B cell (primary cell): ENCODE results near the gene ACTMAP. TPM values are rescaled to one million over a fixed set of nuclear protein-coding genes. Genes with fewer than 3 reads are reported as not detected.

ENCODE experiments used
- ATAC-seq: fragments of 200-7000 bp; cut with Tn5 transposase; one replicate; pipeline ENCODE4 v1.10.0; 2021; ENCODE audit warnings: low read depth, mild to moderate bottlenecking, moderate number of reproducible peaks, moderate library complexity
- CTCF ChIA-PET: fragments of 350-600 bp; sonication (Branson Sonifier 250); formaldehyde crosslinking; loops from one replicate; lab custom pipeline; 2021; ENCODE audit warnings: antibody characterized with exemption, inconsistent platforms; lab: Charles Lee
- POLR2A ChIA-PET: fragments of 350-600 bp; sonication (Branson Sonifier 250); formaldehyde crosslinking; loops from one replicate; lab custom pipeline; 2021; ENCODE audit warnings: antibody characterized with exemption; lab: Charles Lee
- DNase-seq: peaks from one replicate; pipeline ENCODE4 v3.0.0; 2013
- H2AFZ ChIP-seq: 2 replicates; pipeline ENCODE4 v1.6.1; 2012; ENCODE audit warnings: mild to moderate bottlenecking, low read depth, low read length; ENCODE audit not compliant: insufficient read depth, poor library complexity, severe bottlenecking
- H3K27ac ChIP-seq, 2 donors: 1 replicate in 1 of 2; 2 replicates in 1 of 2; pipeline ENCODE4 v1.5.1; 2012 to 2013; ENCODE audit warnings: low read length in 2 of 2, mild to moderate bottlenecking in 2 of 2, moderate library complexity in 1 of 2
- H3K27me3 ChIP-seq, 4 experiments: fragments of 200-600 bp in 1 of 4; sonication (generic) in 1 of 4; replicated peaks in 1 of 4; 1 replicate in 2 of 4; 2 replicates in 2 of 4; pipeline versions ENCODE4 v1.6.1 to v1.7.0; 2013 to 2016; ENCODE audit warnings: low read length in 3 of 4, mild to moderate bottlenecking in 2 of 4, mixed read lengths in 1 of 4, moderate library complexity in 1 of 4; ENCODE audit not compliant: insufficient read depth in 4 of 4, control insufficient read depth in 3 of 4; ENCODE audit errors: control extremely low read depth in 1 of 4
- H3K36me3 ChIP-seq, 2 experiments: replicated peaks in 1 of 2; 1 replicate in 1 of 2; 2 replicates in 1 of 2; pipeline versions ENCODE4 v1.6.1 to v1.7.1; 2013; ENCODE audit warnings: low read length in 1 of 2; ENCODE audit not compliant: insufficient read depth in 2 of 2, control insufficient read depth in 1 of 2; ENCODE audit errors: control extremely low read depth in 1 of 2, extremely low read depth in 1 of 2
- H3K4me1 ChIP-seq, 2 donors: fragments of 200-600 bp in 1 of 2; sonication (generic) in 1 of 2; 1 replicate in 1 of 2; 2 replicates in 1 of 2; pipeline versions ENCODE4 v1.5.1 to v1.6.1; 2013 to 2017; ENCODE audit warnings: low read length in 2 of 2; ENCODE audit not compliant: control insufficient read depth in 2 of 2, insufficient read depth in 2 of 2
- H3K4me2 ChIP-seq: replicated peaks from 2 replicates; pipeline ENCODE3; 2012; ENCODE audit warnings: mild to moderate bottlenecking, low read depth, low read length; ENCODE audit not compliant: poor library complexity, severe bottlenecking
- H3K4me3 ChIP-seq, 5 experiments: fragments of 200-600 bp in 1 of 5; sonication (generic) in 1 of 5; 1 replicate in 3 of 5; 2 replicates in 2 of 5; pipeline versions ENCODE4 v1.5.1 to v1.7.0; 2011 to 2016; ENCODE audit warnings: low read length in 4 of 5, mild to moderate bottlenecking in 4 of 5, low read depth in 2 of 5, control low read depth in 1 of 5, moderate library complexity in 1 of 5; ENCODE audit not compliant: insufficient read depth in 1 of 5; ENCODE audit errors: control extremely low read depth in 1 of 5, extremely low read depth in 1 of 5
- H3K79me2 ChIP-seq: fragments of 200-600 bp; sonication (generic); one replicate; pipeline ENCODE4 v1.6.0; 2016; ENCODE audit warnings: low read length; ENCODE audit not compliant: control insufficient read depth, insufficient read depth
- H3K9ac ChIP-seq: fragments of 200-600 bp; sonication (generic); 2 replicates; pipeline ENCODE4 v1.6.1; 2017; ENCODE audit warnings: mild to moderate bottlenecking, low read length, moderate library complexity
- H3K9me3 ChIP-seq, 3 donors: one replicate each; pipeline versions ENCODE4 v1.6.1 to v1.7.1; 2013; ENCODE audit warnings: low read length in 2 of 3; ENCODE audit not compliant: control insufficient read depth in 2 of 3, insufficient read depth in 1 of 3; ENCODE audit errors: control extremely low read depth in 1 of 3
- H4K20me1 ChIP-seq: 2 replicates; pipeline ENCODE4 v1.6.0; 2012; ENCODE audit warnings: mild to moderate bottlenecking, low read length; ENCODE audit not compliant: insufficient read depth, control insufficient read depth, poor library complexity, severe bottlenecking
- H3K27ac Mint-ChIP-seq: one replicate; pipeline ENCODE4 v1.8.0; 2021; ENCODE audit warnings: mixed read lengths
- H3K27me3 Mint-ChIP-seq: one replicate; pipeline ENCODE4 v1.8.0; 2021; ENCODE audit warnings: mixed read lengths
- H3K4me1 Mint-ChIP-seq: one replicate; pipeline ENCODE4 v1.8.0; 2021; ENCODE audit warnings: mixed read lengths
- H3K4me3 Mint-ChIP-seq: one replicate; pipeline ENCODE4 v1.8.0; 2021; ENCODE audit warnings: mixed read lengths
- H3K9me3 Mint-ChIP-seq: one replicate; pipeline ENCODE4 v1.8.0; 2022; ENCODE audit warnings: mixed read lengths; ENCODE audit not compliant: insufficient read depth
- EZH2 ChIP-seq: IDR thresholded peaks from 2 replicates; pipeline ENCODE4 v1.6.1; 2012; ENCODE audit warnings: borderline replicate concordance, low read depth, mild to moderate bottlenecking, moderate library complexity, low read length; ENCODE audit not compliant: insufficient read depth, poor library complexity, severe bottlenecking
- WGBS: methylation state at CpG from one replicate; pipeline ENCODE4 v1.1.5; 2013; ENCODE audit warnings: missing lambda C conversion rate; ENCODE audit not compliant: insufficient coverage; 5-methylcytosine and 5-hydroxymethylcytosine counted together
- intact Hi-C: fragments of 100-400 bp; cut with micrococcal nuclease; formaldehyde crosslinking; loops from one replicate; pipeline ENCODE4 v1.10.0; 2022
- polyA plus RNA-seq: library from polyadenylated mRNA; depleted of rRNA; stranded (reverse); fragments of >200 nt; gene quantifications from 2 replicates; pipeline ENCODE4 v1.2.3, GENCODE V29; 2012
- total RNA-seq, 2 donors: library from RNA; stranded (reverse); fragments of 120-200 nt in 1 of 2; gene quantifications; 1 replicate in 1 of 2; 2 replicates in 1 of 2; pipeline versions ENCODE4 v1.2.3 to v1.2.4, GENCODE V29; 2013 to 2022
- TF ChIP-seq, protein P1 (sequence below): fragments of 200-600 bp; IDR thresholded peaks from one replicate; pipeline ENCODE4 v1.8.0; 2022; ENCODE audit warnings: antibody characterized with exemption, mild to moderate bottlenecking

ACTMAP gene
- total and polyA plus RNA-seq, 2 donors (not counting 1 experiment from before 2014, with no cell fraction given), result 7.7 to 10.2 TPM

DNA sequence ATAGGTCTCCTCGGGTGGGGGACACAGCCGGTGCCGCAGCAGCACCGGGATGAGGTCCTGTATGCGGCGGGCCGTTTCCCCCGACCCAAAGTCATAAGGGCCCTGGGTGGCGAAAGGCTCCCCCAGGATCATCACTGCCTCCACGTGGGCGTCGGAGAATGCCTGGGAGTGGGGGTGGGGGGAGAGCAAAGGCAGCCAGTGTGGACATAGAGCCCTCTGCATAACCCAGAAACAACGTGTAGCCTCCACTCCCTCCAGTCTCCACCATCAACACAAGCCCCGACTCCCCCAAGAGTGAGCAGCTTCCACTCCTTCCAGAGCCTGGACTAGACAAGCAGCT, 58.1 kb downstream of the ACTMAP start:
- no peak overlapping the region for H2AFZ ChIP-seq
- peaks cover 36 to 42% of the 10 kb centered on the region in 2 donors for H3K4me1 ChIP-seq
- Mint-ChIP-seq H3K4me1 (peaks cover 9% of the 10 kb centered on the region), H3K4me3 (peak overlapping the region; percentile 66), H3K27me3 (no peaks in the 10 kb centered on the region), H3K9me3 (no peaks in the 10 kb centered on the region), H3K27ac (no peak overlapping the region)
- no peaks in the 10 kb centered on the region for H3K27me3 ChIP-seq
- ATAC-seq (no peak), DNase-seq (no peak)
- intact Hi-C loops, result no loop called here
- H3K27ac ChIP-seq, result no peak overlapping the region
- ChIA-PET POLR2A (no interaction called here), CTCF (interaction anchor here (1.4 to 2.0 kb wide), 2 partner anchors 29 to 128 kb away, joined by 5 to 6 read pairs; no protein-coding TSS in a partner anchor)
- H3K79me2 ChIP-seq, result no peaks in the 10 kb centered on the region
- TF ChIP-seq, protein P1, sequence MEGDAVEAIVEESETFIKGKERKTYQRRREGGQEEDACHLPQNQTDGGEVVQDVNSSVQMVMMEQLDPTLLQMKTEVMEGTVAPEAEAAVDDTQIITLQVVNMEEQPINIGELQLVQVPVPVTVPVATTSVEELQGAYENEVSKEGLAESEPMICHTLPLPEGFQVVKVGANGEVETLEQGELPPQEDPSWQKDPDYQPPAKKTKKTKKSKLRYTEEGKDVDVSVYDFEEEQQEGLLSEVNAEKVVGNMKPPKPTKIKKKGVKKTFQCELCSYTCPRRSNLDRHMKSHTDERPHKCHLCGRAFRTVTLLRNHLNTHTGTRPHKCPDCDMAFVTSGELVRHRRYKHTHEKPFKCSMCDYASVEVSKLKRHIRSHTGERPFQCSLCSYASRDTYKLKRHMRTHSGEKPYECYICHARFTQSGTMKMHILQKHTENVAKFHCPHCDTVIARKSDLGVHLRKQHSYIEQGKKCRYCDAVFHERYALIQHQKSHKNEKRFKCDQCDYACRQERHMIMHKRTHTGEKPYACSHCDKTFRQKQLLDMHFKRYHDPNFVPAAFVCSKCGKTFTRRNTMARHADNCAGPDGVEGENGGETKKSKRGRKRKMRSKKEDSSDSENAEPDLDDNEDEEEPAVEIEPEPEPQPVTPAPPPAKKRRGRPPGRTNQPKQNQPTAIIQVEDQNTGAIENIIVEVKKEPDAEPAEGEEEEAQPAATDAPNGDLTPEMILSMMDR, result no peak
- TF ChIP-seq EZH2, result no peak
- H3K36me3 ChIP-seq, result peaks cover 0 to 14% of the 10 kb centered on the region in 2 experiments
- no peaks in the 10 kb centered on the region for H3K9me3 ChIP-seq
- no peaks in the 10 kb centered on the region for H4K20me1 ChIP-seq
- no peak overlapping the region for H3K9ac ChIP-seq
- no peak overlapping the region for H3K4me3 ChIP-seq
- H3K4me2 ChIP-seq, result no peak overlapping the region
- WGBS, result 96% methylated on average over 10 of the region's 14 CpGs

DNA sequence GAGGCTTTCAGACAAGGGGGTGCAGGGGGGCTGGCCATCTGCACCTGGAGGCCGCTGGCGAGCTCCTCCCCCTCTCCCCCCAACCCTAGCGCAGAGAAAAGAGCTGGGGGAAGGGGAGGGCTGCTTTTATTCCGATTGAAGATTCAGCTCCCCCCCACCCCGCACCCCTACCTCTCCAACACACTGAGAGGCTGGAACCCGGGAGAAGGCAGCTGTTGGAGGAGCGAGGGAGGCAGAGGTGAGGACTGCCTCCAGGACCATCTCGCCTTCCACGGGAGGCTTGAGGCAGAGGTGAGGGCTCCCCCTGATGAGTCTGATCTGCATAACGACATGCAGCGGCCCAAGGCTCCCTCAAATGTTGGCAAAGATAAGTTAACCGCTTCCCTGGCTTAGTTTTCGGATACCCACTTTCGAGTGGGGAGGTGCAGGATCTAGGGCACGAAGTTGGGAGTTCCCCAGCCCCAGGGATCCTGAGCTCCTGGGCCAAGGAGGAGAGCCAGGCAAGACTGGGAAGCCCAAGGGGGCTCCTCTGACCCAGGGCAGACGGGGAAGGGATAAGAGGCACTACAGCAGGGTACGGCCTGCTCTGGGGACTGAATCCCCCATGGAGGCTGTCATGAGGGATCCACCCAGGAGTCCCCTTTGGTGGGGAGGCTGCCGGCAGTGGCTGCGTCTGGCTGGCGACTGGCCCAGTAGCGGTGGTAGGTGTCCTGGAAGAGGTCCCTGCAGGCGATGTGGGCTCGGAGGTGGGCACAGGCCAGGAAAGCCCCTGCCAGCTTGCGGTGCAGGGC, 58.7 kb downstream of the ACTMAP start:
- Mint-ChIP-seq H3K9me3 (no peaks in the 10 kb centered on the region), H3K4me1 (peaks cover 9% of the 10 kb centered on the region), H3K27me3 (no peaks in the 10 kb centered on the region), H3K4me3 (peak overlapping the region; percentile 97), H3K27ac (peak overlapping the region; percentile 53)
- Histone ChIP-seq H3K27me3 (no peaks in the 10 kb centered on the region), H3K79me2 (no peaks in the 10 kb centered on the region), H3K4me1 (peaks cover 42 to 48% of the 10 kb centered on the region in 2 donors), H2AFZ (peak overlapping the region; percentile 85), H3K9ac (peak overlapping the region; percentile 78), H3K4me3 (peak overlapping the region in 2 of 5 experiments; percentile 62 to 87), H3K4me2 (peak overlapping the region; percentile 100), H4K20me1 (no peaks in the 10 kb centered on the region), H3K9me3 (no peaks in the 10 kb centered on the region), H3K36me3 (peaks cover 0 to 14% of the 10 kb centered on the region in 2 experiments), H3K27ac (no peak overlapping the region)
- DNase-seq, result peak; percentile 53
- ChIA-PET POLR2A (interaction anchor here (0.9 to 1.4 kb wide), 4 partner anchors 24 to 86 kb away, joined by 3 to 7 read pairs (median 4); partner anchors contain the start of genes ACTMAP, RAB4B and SNRPA), CTCF (interaction anchor here (1.4 to 2.0 kb wide), 3 partner anchors 28 to 128 kb away, joined by 5 to 6 read pairs (median 5); no protein-coding TSS in a partner anchor)
- no peak for ATAC-seq
- WGBS, result 81% methylated on average over 18 of the region's 24 CpGs
- intact Hi-C loops, result no loop called here
- TF ChIP-seq, protein P1, result no peak
- no peak for TF ChIP-seq EZH2
